ENCODE data around the gene PCNX2. TPM values are rescaled to one million over a fixed set of nuclear protein-coding genes. Genes with fewer than 3 reads are reported as not detected.

PCNX2 gene
- total RNA-seq, 3 donors from 2014 or later (not counting 1 experiment from before 2014, with no cell fraction given): 12.9 to 25.8 (median 16.0) TPM

- intact Hi-C loops (cut with micrococcal nuclease): no loop called here
- 100% methylated on average over 1 of the region's 1 CpG for WGBS (ENCODE audit: insufficient coverage)
- no peak for TF ChIP-seq CTCF (IDR thresholded peaks at IDR 0.05)
- Histone ChIP-seq H3K27me3 (ENCODE audit: control insufficient read depth, insufficient read depth, low read length) (no peaks in the 10 kb centered on the region), H3K36me3 (ENCODE audit: control insufficient read depth, insufficient read depth, low read length) (peaks cover 4% of the 10 kb centered on the region), H3K4me1 (ENCODE audit: control insufficient read depth, insufficient read depth, low read length) (no peaks in the 10 kb centered on the region), H3K4me3 (ENCODE audit: low read length) (no peak overlapping the region), H3K27ac (ENCODE audit: low read length) (no peak overlapping the region), H3K9me3 (ENCODE audit: control insufficient read depth, insufficient read depth, low read length) (no peaks in the 10 kb centered on the region)
- ATAC-seq: no peak
- Mint-ChIP-seq H3K27ac (no peak overlapping the region), H3K4me1 (no peaks in the 10 kb centered on the region), H3K9me3 (peaks cover 0 to 6% of the 10 kb centered on the region in 2 donors), H3K36me3 (no peaks in the 10 kb centered on the region), H3K27me3 (ENCODE audit: low read depth in 2 of 2) (no peaks in the 10 kb centered on the region), H3K4me3 (no peak overlapping the region)
- no peak for DNase-seq
These were observed 131.8 kb downstream of the PCNX2 start for GRCh38 chr1:233163696-233164095.

GRCh38 chr1:233158322-233158721 lies 137.2 kb downstream of the PCNX2 start:
- Mint-ChIP-seq H3K4me1 (no peaks in the 10 kb centered on the region), H3K4me3 (no peak overlapping the region), H3K27me3 (ENCODE audit: low read depth in 2 of 2) (no peaks in the 10 kb centered on the region), H3K27ac (no peak overlapping the region), H3K36me3 (no peaks in the 10 kb centered on the region), H3K9me3 (no peaks in the 10 kb centered on the region)
- peaks cover 4% of the 10 kb centered on the region for H3K36me3 ChIP-seq (ENCODE audit: control insufficient read depth, insufficient read depth, low read length)
- no peak for TF ChIP-seq CTCF (IDR thresholded peaks at IDR 0.05)
- no peaks in the 10 kb centered on the region for H3K4me1 ChIP-seq (ENCODE audit: control insufficient read depth, insufficient read depth, low read length)
- DNase-seq (no peak), ATAC-seq (no peak)
- H3K27ac ChIP-seq (ENCODE audit: low read length): no peak overlapping the region
- H3K9me3 ChIP-seq (ENCODE audit: control insufficient read depth, insufficient read depth, low read length): no peaks in the 10 kb centered on the region
- H3K27me3 ChIP-seq (ENCODE audit: control insufficient read depth, insufficient read depth, low read length): no peaks in the 10 kb centered on the region
- intact Hi-C loops (cut with micrococcal nuclease): no loop called here
- H3K4me3 ChIP-seq (ENCODE audit: low read length): no peak overlapping the region

- Histone ChIP-seq H3K4me1 (ENCODE audit: control insufficient read depth, insufficient read depth, low read length) (no peaks in the 10 kb centered on the region), H3K9me3 (ENCODE audit: control insufficient read depth, insufficient read depth, low read length) (no peaks in the 10 kb centered on the region), H3K36me3 (ENCODE audit: control insufficient read depth, insufficient read depth, low read length) (peaks cover 4% of the 10 kb centered on the region), H3K27me3 (ENCODE audit: control insufficient read depth, insufficient read depth, low read length) (no peaks in the 10 kb centered on the region), H3K4me3 (ENCODE audit: low read length) (no peak overlapping the region), H3K27ac (ENCODE audit: low read length) (no peak overlapping the region)
- no peak for ATAC-seq
- Mint-ChIP-seq H3K4me3 (no peak overlapping the region), H3K27ac (no peak overlapping the region), H3K27me3 (ENCODE audit: low read depth in 2 of 2) (no peaks in the 10 kb centered on the region), H3K36me3 (no peaks in the 10 kb centered on the region), H3K4me1 (no peaks in the 10 kb centered on the region), H3K9me3 (no peaks in the 10 kb centered on the region)
- TF ChIP-seq CTCF (IDR thresholded peaks at IDR 0.05): no peak
- no peak for DNase-seq
- intact Hi-C loops (cut with micrococcal nuclease): no loop called here
These were observed 138.3 kb downstream of the PCNX2 start for GRCh38 chr1:233157245-233157644.

GRCh38 chr1:233151861-233152260 lies 143.7 kb downstream of the PCNX2 start:
- Mint-ChIP-seq H3K27ac (no peak overlapping the region), H3K9me3 (no peaks in the 10 kb centered on the region), H3K4me1 (no peaks in the 10 kb centered on the region), H3K36me3 (no peaks in the 10 kb centered on the region), H3K4me3 (no peak overlapping the region), H3K27me3 (ENCODE audit: low read depth in 2 of 2) (no peaks in the 10 kb centered on the region)
- Histone ChIP-seq H3K4me1 (ENCODE audit: control insufficient read depth, insufficient read depth, low read length) (no peaks in the 10 kb centered on the region), H3K4me3 (ENCODE audit: low read length) (no peak overlapping the region), H3K27me3 (ENCODE audit: control insufficient read depth, insufficient read depth, low read length) (no peaks in the 10 kb centered on the region), H3K36me3 (ENCODE audit: control insufficient read depth, insufficient read depth, low read length) (no peaks in the 10 kb centered on the region), H3K9me3 (ENCODE audit: control insufficient read depth, insufficient read depth, low read length) (no peaks in the 10 kb centered on the region), H3K27ac (ENCODE audit: low read length) (no peak overlapping the region)
- no peak for TF ChIP-seq CTCF (IDR thresholded peaks at IDR 0.05)
- DNase-seq (no peak), ATAC-seq (no peak)
- 99% methylated on average over 5 of the region's 6 CpGs for WGBS (ENCODE audit: insufficient coverage)
- intact Hi-C loops (cut with micrococcal nuclease): no loop called here

All from natural killer cell (primary cell).